Measurements from ENCODE around the gene NRXN2. TPM values are rescaled to one million over a fixed set of nuclear protein-coding genes. Genes with fewer than 3 reads are reported as not detected.
A peak's percentile ranks its signal among the peaks of the same experiment; 100 is the strongest.

Gene NRXN2
- total and polyA plus RNA-seq, 2 of the 13 experiments (the other 11 are each of a cell fraction or from before 2014, with no cell fraction given): not detected

GRCh38 chr11:64688534-64688982 is 34.4 kb downstream of the NRXN2 start (continued):
- TF ChIP-seq PITX1 (CRISPR knock-in tag; IDR thresholded peaks at IDR 0.05): peak; percentile 31; the same call in 1 of the 2 replicates
- TF ChIP-seq SUZ12 (IDR thresholded peaks at IDR 0.05; ENCODE audit: low read depth, low read length): peak; percentile 49; the same call in 1 of the 2 replicates
- TF ChIP-seq SAP130 (CRISPR knock-in tag; IDR thresholded peaks at IDR 0.05; ENCODE audit: low read depth): peak; percentile 30; the same call in 1 of the 2 replicates
- TF ChIP-seq, protein P1, sequence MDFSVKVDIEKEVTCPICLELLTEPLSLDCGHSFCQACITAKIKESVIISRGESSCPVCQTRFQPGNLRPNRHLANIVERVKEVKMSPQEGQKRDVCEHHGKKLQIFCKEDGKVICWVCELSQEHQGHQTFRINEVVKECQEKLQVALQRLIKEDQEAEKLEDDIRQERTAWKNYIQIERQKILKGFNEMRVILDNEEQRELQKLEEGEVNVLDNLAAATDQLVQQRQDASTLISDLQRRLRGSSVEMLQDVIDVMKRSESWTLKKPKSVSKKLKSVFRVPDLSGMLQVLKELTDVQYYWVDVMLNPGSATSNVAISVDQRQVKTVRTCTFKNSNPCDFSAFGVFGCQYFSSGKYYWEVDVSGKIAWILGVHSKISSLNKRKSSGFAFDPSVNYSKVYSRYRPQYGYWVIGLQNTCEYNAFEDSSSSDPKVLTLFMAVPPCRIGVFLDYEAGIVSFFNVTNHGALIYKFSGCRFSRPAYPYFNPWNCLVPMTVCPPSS (IDR thresholded peaks at IDR 0.05): no peak
- peak; percentile 71 for TF ChIP-seq ZNF317 (CRISPR knock-in tag; IDR thresholded peaks at IDR 0.05)
- peak; percentile 52; the same call in 1 of the 2 replicates for TF ChIP-seq CREM (IDR thresholded peaks at IDR 0.05)
- TF ChIP-seq CREM (CRISPR knock-in tag; IDR thresholded peaks at IDR 0.05): no peak
- TF ChIP-seq, protein P2, sequence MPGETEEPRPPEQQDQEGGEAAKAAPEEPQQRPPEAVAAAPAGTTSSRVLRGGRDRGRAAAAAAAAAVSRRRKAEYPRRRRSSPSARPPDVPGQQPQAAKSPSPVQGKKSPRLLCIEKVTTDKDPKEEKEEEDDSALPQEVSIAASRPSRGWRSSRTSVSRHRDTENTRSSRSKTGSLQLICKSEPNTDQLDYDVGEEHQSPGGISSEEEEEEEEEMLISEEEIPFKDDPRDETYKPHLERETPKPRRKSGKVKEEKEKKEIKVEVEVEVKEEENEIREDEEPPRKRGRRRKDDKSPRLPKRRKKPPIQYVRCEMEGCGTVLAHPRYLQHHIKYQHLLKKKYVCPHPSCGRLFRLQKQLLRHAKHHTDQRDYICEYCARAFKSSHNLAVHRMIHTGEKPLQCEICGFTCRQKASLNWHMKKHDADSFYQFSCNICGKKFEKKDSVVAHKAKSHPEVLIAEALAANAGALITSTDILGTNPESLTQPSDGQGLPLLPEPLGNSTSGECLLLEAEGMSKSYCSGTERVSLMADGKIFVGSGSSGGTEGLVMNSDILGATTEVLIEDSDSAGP (CRISPR knock-in tag; IDR thresholded peaks at IDR 0.05; ENCODE audit: borderline replicate concordance): peak; percentile 53
- TF ChIP-seq ETV5 (CRISPR knock-in tag; IDR thresholded peaks at IDR 0.05; ENCODE audit: borderline replicate concordance): 0 out of 2 replicates have a peak, but pooled peaks have one; percentile 33
- no peak for TF ChIP-seq ZNF225 (CRISPR knock-in tag; IDR thresholded peaks at IDR 0.05)
- no peak for TF ChIP-seq ZXDC (CRISPR knock-in tag; IDR thresholded peaks at IDR 0.05)
- TF ChIP-seq TBX2 (CRISPR knock-in tag; IDR thresholded peaks at IDR 0.05; ENCODE audit: borderline replicate concordance): no peak; the same call in 1 of the 2 replicates
- peak; percentile 61 for TF ChIP-seq STAG1 (CRISPR knock-in tag; IDR thresholded peaks at IDR 0.05)
- TF ChIP-seq SMC3 (IDR thresholded peaks at IDR 0.05; ENCODE audit: low read length): peak; percentile 66
- TF ChIP-seq ZNF788 (CRISPR knock-in tag; IDR thresholded peaks at IDR 0.05; ENCODE audit: borderline replicate concordance): peak; percentile 54; the same call in 1 of the 2 replicates
- peak; percentile 70; the same call in 1 of the 2 replicates for TF ChIP-seq ZNF205 (CRISPR knock-in tag; IDR thresholded peaks at IDR 0.05)
- peak; percentile 12; the same call in 1 of the 2 replicates for TF ChIP-seq GATAD2A (CRISPR knock-in tag; IDR thresholded peaks at IDR 0.05)
- TF ChIP-seq ZNF460 (CRISPR knock-in tag; IDR thresholded peaks at IDR 0.05; ENCODE audit: borderline replicate concordance): no peak
- TF ChIP-seq ZNF276 (CRISPR knock-in tag; IDR thresholded peaks at IDR 0.05; ENCODE audit: low read depth): no peak
- TF ChIP-seq TFDP2 (CRISPR knock-in tag; IDR thresholded peaks at IDR 0.05): no peak
- TF ChIP-seq SP4 (CRISPR knock-in tag; IDR thresholded peaks at IDR 0.05): peak; percentile 56; the same call in 1 of the 2 replicates
- TF ChIP-seq ZFY (CRISPR knock-in tag; IDR thresholded peaks at IDR 0.05): peak; percentile 80
- peak; percentile 88 for TF ChIP-seq MIXL1 (CRISPR knock-in tag; IDR thresholded peaks at IDR 0.05)
